Effector memory CD8-positive, alpha-beta T cell (primary cell): ENCODE results near the gene SLC17A3.

ENCODE experiments used
- ATAC-seq: fragments of 150-1000 bp; cut with Tn5 transposase; replicated peaks from 2 replicates; pipeline ENCODE4 v1.10.0; 2021; ENCODE audit warnings: mild to moderate bottlenecking, moderate library complexity
- DNase-seq, 3 experiments: peaks; one replicate each; pipeline ENCODE4 v3.0.0; 2021
- H3K27ac Mint-ChIP-seq, 2 donors: one replicate each; pipeline ENCODE4 v1.8.0; 2022; ENCODE audit warnings: mild to moderate bottlenecking in 2 of 2, mixed read lengths in 2 of 2, moderate library complexity in 2 of 2
- H3K27me3 Mint-ChIP-seq, 2 donors: one replicate each; pipeline ENCODE4 v1.8.0; 2022; ENCODE audit warnings: mixed read lengths in 2 of 2
- H3K36me3 Mint-ChIP-seq: one replicate; pipeline ENCODE4 v1.8.0; 2022; ENCODE audit warnings: mild to moderate bottlenecking, moderate library complexity, mixed read lengths; ENCODE audit not compliant: insufficient read depth
- H3K4me1 Mint-ChIP-seq, 2 donors: one replicate each; pipeline ENCODE4 v1.8.0; 2022; ENCODE audit warnings: low read depth in 2 of 2, mixed read lengths in 2 of 2
- H3K4me3 Mint-ChIP-seq, 2 donors: one replicate each; pipeline ENCODE4 v1.8.0; 2022; ENCODE audit warnings: mild to moderate bottlenecking in 2 of 2, mixed read lengths in 2 of 2, moderate library complexity in 2 of 2
- H3K9me3 Mint-ChIP-seq, 2 donors: one replicate each; pipeline ENCODE4 v1.8.0; 2022; ENCODE audit warnings: mixed read lengths in 2 of 2

The SLC17A3 gene

GRCh38 chr6:25804804-25805203 lies 69.2 kb downstream of the SLC17A3 start:
- no peak overlapping the region for H3K27ac Mint-ChIP-seq
- no peaks in the 10 kb centered on the region for H3K9me3 Mint-ChIP-seq
- no peak overlapping the region for H3K4me3 Mint-ChIP-seq
- no peak for ATAC-seq
- no peak for DNase-seq
- H3K4me1 Mint-ChIP-seq, result no peaks in the 10 kb centered on the region
- no peaks in the 10 kb centered on the region for H3K36me3 Mint-ChIP-seq
- H3K27me3 Mint-ChIP-seq, result peaks cover 25 to 48% of the 10 kb centered on the region in 2 donors

- ATAC-seq (no peak), DNase-seq (no peak)
- no peaks in the 10 kb centered on the region for H3K36me3 Mint-ChIP-seq
- H3K27ac Mint-ChIP-seq, result no peak overlapping the region
- H3K9me3 Mint-ChIP-seq, result no peaks in the 10 kb centered on the region
- H3K4me3 Mint-ChIP-seq, result no peak overlapping the region
- H3K4me1 Mint-ChIP-seq, result no peaks in the 10 kb centered on the region
- H3K27me3 Mint-ChIP-seq, result peaks cover 17 to 44% of the 10 kb centered on the region in 2 donors
Measured at GRCh38 chr6:25801436-25801835, 72.6 kb downstream of the SLC17A3 start.
